ENCODE measurements around the gene TRIB2.
A peak's percentile ranks its signal among the peaks of the same experiment; 100 is the strongest.

TRIB2 gene

GRCh38 chr2:12697617-12698016 lies 19.1 kb upstream of the TRIB2 start:
- no peak for DNase-seq (ENCODE audit: low read depth in 1 of 2, low spot score in 1 of 2)

GRCh38 chr2:12700989-12701388 lies 15.7 kb upstream of the TRIB2 start:
- DNase-seq (ENCODE audit: low read depth in 1 of 2, low spot score in 1 of 2): no peak

DNA sequence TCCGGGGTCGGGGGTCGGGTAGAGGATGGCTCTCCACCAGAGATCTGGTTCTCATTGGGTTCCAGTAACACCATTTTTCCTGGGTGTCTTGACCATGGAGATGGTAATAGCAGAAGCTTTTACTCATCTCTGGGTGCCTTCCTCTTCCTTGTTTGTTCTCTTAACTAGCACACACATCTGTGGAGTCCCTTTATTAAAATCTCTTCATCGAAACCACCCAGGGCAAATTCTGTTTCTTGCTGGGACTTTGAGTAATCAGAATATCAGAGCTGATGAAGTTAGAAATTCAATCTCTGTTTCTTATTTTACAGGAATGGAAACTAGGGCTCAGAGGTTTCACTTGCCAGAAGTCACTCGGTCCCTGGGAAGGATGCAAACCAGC lies 15.0 kb upstream of the TRIB2 start:
- DNase-seq (ENCODE audit: low read depth in 1 of 2, low spot score in 1 of 2): no peak

GRCh38 chr2:12702168-12703121 lies 14.3 kb upstream of the TRIB2 start:
- peak in 1 of 2 donors; percentile 39 for DNase-seq (ENCODE audit: low read depth in 1 of 2, low spot score in 1 of 2)

DNA sequence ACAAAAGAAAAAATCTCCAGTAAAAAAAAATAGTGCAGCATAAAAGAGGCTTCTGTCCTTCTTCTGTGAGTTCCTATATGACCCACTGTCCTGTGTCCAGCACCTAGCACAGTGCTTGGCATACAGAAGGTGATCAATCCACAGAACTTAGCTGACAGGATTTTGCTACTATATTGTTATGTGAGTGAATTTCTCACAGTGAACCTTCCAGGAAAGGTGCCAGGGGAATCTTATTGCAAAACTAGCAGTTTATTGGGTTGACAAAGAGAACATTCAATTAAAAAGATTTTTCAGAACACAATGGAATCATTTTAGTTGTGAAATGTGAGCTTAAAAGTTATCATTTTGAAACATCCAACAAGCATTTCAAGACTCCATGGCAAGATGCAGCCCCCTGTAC lies 12.4 kb upstream of the TRIB2 start:
- no peak for DNase-seq (ENCODE audit: low read depth in 1 of 2, low spot score in 1 of 2)

DNA sequence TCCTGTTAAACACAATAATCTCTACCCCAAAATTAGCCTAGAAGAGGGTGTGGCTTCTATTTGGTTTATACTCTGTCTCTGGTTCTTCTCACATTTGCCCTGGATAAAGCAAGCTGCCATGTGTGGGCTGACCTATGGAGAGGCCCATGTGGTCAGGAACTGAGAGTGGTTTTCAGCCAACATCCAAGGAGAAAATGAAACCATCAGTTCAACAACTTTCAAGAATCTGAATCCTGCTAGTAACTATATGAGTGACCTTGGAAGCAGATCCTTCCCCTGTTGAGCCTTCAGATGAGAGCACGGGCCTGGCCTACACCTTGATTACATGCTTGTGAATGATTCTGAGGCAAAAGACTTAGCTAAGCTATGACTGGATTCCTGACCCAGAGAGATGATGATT lies 11.5 kb upstream of the TRIB2 start:
- DNase-seq (ENCODE audit: low read depth in 1 of 2, low spot score in 1 of 2): no peak

DNA sequence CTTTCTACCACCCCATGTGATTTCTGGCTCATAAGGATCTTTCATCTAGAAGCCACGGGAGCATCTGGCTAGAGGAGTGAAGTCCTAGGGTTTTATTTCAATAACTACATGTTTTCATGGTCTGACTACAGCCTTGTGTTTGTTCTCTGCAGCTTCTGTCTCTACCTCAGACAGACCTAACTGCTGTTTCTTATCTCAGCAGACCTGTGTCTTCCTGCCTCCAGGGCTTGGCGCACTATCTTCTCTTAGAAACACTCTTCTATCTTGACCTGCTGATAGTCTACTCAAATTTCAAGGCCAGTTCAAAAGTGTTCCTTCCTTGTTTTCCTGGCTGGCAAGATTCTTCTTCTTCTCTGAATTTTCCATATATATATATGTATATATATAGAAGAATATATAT lies 11.0 kb upstream of the TRIB2 start:
- no peak for DNase-seq (ENCODE audit: low read depth in 1 of 2, low spot score in 1 of 2)

- DNase-seq (ENCODE audit: low read depth in 1 of 2, low spot score in 1 of 2): no peak
Observed at GRCh38 chr2:12708508-12709206, 8.1 kb upstream of the TRIB2 start.

DNA sequence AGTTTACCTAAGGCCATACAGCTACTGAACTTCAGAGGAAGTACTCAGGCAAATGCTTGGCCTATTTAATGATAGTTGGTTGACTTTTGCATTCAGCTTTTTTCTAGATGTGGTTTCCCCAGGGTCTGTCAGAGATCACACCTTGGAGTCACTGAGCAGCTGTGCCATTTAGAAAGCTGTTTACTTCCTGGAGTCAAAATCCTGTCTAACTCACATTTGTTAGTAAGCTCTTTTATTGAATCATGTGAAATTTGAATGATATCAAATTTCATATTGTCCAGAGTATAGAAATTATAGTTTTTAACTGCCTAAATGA lies 7.6 kb upstream of the TRIB2 start:
- no peak for DNase-seq (ENCODE audit: low read depth in 1 of 2, low spot score in 1 of 2)

DNA sequence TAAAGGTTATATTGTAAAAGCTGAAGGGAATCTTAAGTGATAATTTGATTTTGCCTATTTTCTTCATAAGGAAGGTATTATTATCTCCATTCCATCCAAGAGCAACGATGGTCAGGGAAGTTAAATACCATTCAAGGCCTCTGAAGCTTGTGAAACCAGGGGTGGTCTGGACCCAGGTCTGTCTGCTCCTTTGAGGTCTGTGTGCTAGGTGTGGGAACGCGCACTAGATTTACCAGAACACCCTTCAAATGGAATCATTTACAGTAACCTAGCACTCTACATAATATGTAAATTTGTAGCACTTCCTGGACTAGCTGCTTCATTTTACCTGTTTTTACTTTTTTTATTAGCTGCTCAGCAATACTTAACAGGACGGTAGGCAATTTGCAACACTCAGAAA lies 6.4 kb upstream of the TRIB2 start:
- no peak for DNase-seq (ENCODE audit: low read depth in 1 of 2, low spot score in 1 of 2)

DNA sequence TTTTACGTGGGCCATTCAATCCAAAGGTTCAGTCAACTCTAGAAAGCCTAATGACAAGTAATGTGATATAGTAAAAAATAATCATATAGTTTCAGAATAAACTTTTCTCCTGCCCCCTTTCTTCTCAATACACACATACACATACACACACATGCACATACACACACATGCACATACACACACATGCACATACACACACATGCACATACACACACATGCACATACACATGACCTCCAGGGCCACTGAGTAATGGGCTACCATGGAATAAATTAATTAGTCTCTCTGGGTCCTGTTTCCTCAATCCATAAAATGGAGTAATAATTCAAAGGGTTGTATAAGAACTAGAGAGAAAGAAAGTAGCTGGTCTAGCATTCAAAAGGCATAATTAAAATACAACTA lies 5.4 kb upstream of the TRIB2 start:
- DNase-seq (ENCODE audit: low read depth in 1 of 2, low spot score in 1 of 2): no peak

DNA sequence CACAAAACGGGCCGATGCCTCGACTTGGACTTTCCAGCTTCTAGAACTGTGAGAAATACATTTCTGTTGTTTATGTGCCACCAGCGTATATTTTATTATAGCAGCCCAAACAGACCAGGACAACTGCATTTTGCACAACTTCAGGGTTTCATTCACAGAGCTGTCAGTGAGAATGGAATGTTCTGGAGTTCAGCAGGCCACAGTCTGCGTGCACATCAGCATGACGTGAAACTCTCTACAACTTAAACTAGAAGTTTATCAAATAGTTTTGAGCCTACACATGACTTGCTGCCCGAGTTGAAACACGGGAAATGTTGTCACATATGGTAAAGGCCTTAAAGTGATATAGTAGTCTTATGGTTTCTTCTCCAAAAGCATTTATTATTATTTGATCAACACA lies 3.9 kb upstream of the TRIB2 start:
- no peak for DNase-seq (ENCODE audit: low read depth in 1 of 2, low spot score in 1 of 2)

DNA sequence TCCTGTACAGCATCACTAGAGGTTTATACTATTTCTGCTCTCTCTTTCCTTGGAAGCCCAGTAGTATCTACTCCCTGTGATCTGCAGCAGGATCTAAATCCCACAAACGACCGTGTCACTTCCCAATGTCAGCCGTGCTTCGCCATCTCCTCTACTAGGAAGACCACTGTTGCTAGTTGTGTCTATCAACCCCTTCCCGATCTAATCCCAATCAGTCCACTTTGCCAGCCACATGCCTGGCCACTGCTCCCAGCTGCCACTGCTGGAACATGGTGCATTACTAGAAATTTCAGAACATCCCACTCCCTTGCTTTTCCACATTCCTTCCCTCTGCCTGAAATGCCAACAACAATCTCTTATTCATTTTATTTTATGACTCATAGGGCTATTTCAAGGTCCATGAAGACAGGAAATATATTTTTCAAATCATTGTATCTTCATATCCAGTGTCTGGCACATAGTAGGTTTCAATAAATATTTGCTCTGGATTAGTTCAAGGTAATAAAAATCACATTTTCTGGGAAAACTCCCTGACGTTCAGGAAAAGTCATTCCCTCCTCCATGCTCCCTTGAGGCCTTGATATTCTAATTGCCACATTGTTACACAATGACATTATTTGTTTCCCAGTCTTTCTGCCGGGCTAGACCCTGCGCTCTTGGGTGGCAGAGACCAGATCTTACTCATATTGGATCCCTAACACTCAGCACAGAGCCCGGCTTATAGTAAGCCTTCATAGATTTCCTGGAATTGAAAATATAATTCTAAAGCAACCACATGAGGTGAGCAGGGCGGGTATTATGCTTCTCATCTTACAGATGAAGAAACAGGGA lies 2.1 kb upstream of the TRIB2 start:
- no peak for DNase-seq (ENCODE audit: low read depth in 1 of 2, low spot score in 1 of 2)

DNA sequence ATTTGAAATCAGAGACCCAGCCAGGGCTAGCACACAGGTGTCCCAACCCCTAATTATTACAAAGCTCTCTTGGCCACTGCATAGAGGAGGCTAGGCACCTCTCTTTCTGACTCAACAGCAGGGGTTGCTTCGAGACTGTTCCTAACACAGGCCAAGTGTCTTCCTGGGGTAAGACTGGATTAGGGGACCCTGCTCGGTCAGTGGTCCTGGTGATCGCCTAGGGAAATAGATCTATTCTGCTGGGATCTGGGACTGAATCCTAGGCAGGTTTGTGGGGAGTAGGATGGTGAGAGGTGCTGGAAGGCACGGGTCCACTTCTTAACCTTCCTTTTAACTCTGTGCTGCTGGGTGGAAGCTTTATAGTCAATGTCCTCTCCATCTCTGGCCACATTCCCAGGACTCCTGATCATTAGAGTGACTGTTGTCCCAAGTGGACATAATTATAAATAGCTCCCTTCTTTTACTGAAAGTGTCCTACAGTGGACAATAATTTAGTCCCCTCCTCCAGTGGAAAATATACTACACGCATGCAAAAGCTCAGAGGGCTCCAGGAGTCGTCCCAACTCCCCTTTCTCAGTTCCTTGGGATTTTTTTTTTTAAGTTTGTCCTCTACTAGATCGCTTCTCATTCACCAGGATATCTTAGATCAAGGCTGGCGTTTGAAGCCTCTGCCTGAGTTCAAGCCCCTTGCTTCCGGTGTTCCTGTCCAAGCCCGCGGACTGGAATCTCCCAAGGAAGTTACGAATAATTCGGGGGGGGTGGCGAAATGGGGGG lies 1.3 kb upstream of the TRIB2 start:
- no peak for DNase-seq (ENCODE audit: low read depth in 1 of 2, low spot score in 1 of 2)

- peak; percentile 59 to 73 for DNase-seq (ENCODE audit: low read depth in 1 of 2, low spot score in 1 of 2)
Observed at GRCh38 chr2:12716032-12716281, 779 bp upstream of the TRIB2 start.

DNA sequence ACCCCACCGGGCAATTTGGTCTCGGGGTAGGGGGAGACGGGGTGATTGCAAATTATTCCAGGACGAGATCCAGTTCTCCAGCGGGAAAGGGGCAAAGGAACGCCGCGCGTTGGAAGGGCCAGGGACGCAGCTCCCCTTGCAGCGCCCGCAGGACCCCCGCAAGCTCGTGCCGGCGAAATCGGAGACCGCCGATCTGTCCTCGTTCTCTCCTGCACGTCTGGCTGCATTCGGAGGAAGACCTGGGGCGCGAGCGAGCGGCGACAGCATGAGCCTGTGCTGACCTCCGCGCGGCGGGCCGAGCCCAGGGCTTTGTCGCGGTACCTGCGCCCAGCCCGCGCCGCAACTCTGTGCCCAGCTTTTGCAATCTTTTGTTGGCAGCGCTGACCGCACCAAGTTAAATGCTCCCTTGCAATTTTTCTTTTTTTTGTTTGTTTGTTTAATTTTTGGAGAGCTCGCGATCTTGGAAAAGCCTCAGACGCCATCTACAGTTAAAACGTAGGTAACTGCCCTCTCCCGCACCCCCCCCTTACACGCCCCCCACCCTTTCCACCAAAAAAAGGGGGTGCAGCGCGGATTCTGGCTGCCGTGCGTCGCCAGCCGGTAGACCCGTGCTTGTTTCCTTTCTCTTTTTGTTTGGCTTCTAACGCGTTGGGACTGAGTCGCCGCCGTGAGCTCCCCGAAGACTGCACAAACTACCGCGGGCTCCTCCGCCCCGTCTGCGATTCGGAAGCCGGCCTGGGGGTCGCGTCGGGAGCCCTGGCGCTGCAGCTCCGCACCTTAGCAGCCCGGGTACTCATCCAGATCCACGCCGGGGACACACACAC lies 667 bp downstream of the TRIB2 start:
- no peak for DNase-seq (ENCODE audit: low read depth in 1 of 2, low spot score in 1 of 2)

GRCh38 chr2:12718015-12718671 lies 1.4 kb downstream of the TRIB2 start:
- DNase-seq (ENCODE audit: low read depth in 1 of 2, low spot score in 1 of 2): no peak

DNA sequence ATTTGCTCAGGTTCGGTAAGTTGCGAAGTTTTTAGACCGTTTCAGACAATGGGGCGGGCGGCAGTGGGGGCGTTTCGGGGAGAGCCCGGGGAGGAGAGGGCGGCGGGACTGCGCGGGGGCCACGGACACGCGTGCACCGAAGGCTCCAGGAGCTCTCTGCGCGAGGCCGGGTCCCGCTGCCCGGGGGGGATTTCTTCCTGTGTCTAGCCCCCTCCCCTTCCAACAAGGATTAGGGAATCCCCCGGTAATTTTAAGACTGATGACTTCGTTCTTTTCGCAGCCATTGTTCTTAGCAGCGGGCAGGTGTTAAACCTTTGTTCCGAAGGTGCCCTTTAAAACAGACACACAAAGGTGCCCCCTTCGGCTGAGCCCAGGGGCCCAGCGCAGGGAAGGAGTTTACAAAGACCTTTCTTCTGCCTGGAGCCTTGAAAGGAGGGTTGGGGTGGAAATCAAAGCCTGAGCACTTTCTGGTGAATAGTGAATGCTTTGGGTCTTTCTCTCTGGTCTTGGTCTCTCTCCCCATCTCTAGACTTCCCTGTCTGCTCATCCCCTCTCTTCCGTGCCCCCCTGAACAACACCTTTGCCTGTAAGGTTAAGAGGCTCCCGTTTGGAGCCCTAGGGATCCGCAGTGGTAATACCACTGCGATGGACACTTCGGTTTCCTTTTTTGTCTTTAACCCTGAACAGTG lies 2.1 kb downstream of the TRIB2 start:
- no peak for DNase-seq (ENCODE audit: low read depth in 1 of 2, low spot score in 1 of 2)
